ENCODE results near the gene RAET1L.
"Not testable (repeated sequence)": the region's sequence is repeated elsewhere in the genome, so short reads cannot be mapped to it uniquely, and the experiment has no call there.

Gene RAET1L

DNA sequence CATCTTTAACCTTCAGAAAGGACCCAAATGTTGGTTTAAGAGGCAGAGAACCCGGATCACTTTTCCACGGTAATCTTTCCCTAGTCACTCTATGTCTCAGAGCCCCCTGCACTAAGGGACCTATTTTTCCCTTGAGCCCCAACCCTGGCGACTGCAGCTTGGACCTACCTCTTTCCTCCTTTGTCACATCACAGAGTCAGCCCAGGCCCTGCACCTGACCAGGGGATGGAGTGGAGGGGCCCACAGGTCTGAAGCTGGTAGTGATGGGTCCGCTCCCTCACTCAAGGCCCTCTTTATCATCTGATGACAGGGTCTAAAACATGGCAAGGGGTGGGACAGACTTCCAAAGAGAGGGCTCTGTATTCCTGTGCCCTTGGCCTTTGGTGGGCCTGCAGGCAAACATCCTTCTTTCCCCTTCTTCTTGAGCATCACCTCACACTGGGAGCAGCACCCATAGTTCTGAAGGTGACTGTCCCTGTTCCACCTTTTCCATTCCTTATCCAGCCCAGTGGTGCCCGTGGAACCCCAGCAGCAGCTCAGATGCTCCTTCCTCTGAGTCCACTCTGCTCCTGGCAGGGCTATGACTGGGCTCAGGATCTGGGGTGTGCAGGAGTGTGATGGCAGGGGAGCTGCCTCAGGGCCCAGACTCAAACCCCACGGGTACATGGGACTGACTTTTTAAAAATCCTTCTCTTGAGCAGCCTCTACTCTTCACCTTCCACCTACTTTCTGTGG is 6.3 kb downstream of the RAET1L start:
- in situ Hi-C loops (cut with MboI; ENCODE audit: low sequenced_read_pairs), result no loop called here

- in situ Hi-C loops (cut with MboI; ENCODE audit: low sequenced_read_pairs), result not testable (repeated sequence)
Measured at GRCh38 chr6:150017186-150017521, 8.2 kb downstream of the RAET1L start.

GRCh38 chr6:150016324-150017185 is 8.8 kb downstream of the RAET1L start:
- in situ Hi-C loops (cut with MboI; ENCODE audit: low sequenced_read_pairs), result no loop called here

GRCh38 chr6:150015281-150016001 is 9.9 kb downstream of the RAET1L start:
- in situ Hi-C loops (cut with MboI; ENCODE audit: low sequenced_read_pairs), result not testable (repeated sequence)

DNA sequence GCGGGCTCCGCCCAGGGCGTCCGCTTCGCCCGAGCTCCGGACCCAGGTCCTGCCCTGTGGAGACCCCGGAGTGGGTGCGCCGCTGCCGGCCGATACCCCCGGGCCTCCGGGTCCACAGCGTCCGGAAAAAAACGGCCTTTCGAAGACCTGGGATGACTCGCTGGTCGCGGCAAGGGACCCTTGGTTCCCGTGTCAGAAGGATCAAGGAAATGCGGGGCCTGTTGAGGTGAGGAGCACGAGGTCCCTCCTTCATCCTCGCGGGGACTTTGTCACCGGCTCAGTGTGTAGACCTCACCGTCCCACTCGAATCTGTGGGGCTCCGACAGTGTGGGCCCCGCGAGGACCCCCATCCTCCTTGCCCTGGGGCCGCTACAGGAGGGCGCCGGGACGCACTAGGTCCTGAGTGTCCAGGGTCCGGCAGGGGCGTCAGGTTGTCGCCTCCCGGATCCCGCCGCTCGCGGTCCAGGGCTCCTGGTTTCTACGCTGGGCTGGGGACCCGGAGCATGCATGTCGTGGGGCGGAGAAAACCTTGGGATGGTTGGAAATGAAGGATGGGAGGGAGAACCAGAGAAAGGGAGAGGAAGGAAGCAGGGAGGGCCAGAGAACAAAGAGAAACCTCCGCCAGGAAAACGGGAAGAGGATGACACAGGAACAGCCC is 10.6 kb downstream of the RAET1L start:
- in situ Hi-C loops (cut with MboI; ENCODE audit: low sequenced_read_pairs), result not testable (repeated sequence)

GRCh38 chr6:150013785-150014622 is 11.3 kb downstream of the RAET1L start:
- in situ Hi-C loops (cut with MboI; ENCODE audit: low sequenced_read_pairs), result not testable (repeated sequence)

DNA sequence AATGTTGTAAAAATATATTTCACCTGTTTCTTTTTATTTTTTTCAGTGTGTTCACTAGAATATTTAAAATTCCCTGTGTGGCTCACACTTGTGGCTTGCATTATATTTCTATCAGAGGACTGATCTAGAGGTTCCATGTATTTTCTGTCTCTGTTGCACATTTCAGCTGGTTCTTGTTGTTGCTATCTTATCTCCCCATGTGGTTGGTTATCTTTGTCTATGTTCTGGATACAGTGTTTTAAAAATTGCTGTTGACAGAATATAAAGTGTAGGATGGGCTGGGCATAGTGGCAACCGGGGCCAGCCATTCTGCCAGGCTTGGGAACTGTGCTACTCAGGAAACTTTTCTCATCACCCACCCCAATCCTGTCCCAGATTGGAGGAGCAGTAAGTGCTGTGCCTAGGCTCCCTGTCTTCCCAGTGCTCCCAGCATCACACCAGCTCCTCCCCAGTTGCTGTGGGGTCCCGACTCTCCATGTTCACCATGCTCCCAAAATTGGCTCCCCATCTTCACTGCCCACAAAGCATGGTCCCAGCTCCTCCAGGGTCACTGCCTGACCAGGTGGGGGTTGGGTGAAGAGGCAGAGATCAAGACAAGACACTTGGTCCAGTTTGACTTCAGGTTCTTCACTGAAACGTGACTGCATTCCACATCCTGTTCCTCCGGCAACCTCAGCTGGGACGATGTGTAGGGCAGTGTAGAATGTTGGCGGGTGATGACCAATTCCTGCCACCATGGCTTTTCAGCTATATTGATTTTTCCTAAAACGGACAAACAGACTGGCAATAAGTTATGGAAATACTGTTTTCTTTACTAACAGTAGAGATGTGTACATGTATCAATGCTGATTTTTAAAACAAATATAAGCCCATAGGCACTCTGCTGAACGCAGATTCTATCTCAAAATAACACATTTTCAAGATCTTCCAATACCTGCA is 12.2 kb downstream of the RAET1L start:
- in situ Hi-C loops (cut with MboI; ENCODE audit: low sequenced_read_pairs), result not testable (repeated sequence)

DNA sequence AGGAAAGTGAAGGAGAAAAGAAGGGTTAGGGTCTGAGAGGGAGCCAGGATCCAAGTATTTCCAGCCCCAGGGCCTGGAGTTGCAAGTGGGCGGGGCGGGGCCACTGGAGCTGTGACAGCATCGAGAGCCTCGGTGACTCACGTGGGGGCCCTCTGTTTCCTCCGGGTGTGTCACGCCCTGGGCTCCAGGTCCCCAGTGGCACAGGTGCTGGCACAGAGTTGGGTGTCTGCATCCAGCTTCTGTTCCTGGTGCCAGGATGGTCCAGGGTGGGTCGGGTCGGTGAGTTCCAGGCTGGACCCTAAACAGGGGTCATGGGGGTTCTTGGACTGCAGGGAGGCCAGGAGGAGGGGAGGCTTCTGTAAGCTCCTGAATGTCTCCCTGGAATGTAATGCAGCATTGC is 16.7 kb downstream of the RAET1L start:
- in situ Hi-C loops (cut with MboI; ENCODE audit: low sequenced_read_pairs), result no loop called here

GRCh38 chr6:150006961-150007464 is 18.3 kb downstream of the RAET1L start:
- in situ Hi-C loops (cut with MboI; ENCODE audit: low sequenced_read_pairs), result no loop called here

- in situ Hi-C loops (cut with MboI; ENCODE audit: low sequenced_read_pairs), result no loop called here
Measured at GRCh38 chr6:150005761-150006651, 19.3 kb downstream of the RAET1L start.

DNA sequence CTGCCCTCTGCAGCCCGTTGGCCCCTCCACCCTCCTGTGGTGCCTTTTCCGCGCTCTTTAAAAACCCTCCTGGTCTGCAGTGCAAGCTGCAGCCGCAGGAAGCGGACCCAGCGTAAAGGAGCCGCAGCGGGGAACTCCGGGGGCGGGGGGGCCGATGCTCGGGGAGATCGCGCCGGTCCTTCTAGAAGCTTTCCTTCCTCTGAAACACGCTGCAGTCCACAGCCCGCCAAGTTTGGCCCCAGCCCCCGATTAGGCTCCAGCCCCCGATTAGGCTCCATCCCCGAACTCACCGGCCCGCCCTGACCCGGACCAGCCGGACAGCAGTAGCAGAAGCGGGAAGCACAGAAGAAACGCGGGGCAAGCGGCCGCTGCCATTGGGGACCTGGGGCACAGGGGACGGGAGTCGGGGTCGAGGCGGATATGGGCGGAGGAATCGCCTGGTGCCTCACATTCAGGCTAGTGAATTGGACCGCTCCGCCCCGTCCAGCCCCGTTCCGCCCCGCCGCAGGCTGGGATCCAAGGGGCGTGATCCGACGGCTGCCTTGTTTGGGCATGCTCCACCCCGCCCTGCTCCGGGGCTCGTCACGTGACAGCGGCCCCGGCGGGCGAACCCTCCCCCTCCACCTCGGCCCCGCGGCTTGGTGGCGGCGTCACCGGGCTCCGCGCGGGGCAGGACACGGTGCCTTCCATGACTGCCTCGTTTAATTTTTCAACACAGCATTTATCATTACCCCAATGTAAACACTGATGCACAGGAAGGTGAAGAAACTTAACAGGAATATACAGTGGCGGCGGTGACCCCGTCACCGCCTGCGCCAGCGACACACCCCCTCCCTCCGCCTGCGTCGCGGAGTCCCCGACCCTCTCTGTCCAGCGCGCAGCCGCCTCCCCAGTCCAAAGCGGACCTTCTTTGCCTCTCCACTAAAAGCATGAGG is 20.3 kb downstream of the RAET1L start:
- in situ Hi-C loops (cut with MboI; ENCODE audit: low sequenced_read_pairs), result no loop called here

DNA sequence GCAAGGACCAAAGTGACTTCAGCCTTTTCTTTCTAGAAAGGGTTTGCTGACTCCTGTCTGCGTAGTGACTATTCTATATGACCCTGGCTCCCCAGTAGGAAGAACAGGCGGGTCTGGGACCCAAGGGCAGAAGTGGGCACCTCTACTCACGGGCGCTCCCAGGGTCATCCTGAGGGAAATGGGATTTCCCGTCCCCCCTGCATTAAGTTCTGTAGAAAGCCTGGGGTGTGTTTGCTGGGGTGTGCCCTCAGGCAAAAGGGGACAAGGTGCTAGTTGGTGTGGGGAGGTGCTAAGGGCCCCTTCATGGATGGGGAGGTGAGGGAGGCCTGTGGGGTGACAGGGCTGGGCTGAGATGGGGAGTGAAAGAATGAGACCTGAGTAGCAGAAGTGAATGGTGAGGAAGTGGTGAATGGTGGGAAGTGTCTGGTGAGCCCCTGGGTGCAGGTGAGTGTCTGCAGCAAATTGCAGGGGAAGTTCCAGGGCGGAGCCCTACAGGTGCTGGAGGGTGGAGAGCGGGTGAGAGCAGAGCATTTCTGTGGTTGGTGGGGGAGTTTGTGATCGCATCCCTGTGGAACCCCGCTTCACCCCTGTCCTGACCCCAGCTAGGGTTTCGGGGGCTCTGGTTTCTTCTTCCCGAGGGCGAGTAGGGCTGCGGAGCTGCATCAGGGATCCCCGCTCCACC is 21.1 kb downstream of the RAET1L start:
- in situ Hi-C loops (cut with MboI; ENCODE audit: low sequenced_read_pairs), result no loop called here

DNA sequence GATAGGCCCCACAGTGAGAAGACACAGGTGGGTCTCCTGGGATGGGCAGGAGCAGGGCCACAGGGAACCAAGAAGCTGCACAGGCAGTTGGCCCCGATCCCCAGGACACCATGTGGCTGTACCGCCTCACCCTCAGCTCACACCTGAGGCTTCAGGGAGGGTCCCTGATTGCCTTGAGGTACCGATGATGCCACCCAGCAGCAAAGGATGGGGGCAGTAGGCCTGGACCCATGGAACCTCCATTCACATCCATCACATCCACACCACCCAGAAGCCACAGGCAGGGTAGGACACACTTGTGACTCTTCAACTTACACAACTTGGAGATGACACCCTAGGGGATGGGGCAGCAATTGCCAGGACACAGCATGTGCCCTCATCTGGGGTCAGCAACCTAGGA is 21.7 kb downstream of the RAET1L start:
- in situ Hi-C loops (cut with MboI; ENCODE audit: low sequenced_read_pairs), result not testable (repeated sequence)

- in situ Hi-C loops (cut with MboI; ENCODE audit: low sequenced_read_pairs), result no loop called here
Measured at GRCh38 chr6:150002710-150003109, 22.6 kb downstream of the RAET1L start.

- in situ Hi-C loops (cut with MboI; ENCODE audit: low sequenced_read_pairs), result no loop called here
Measured at GRCh38 chr6:150001295-150002008, 23.9 kb downstream of the RAET1L start.

GRCh38 chr6:149999636-150000035 is 25.7 kb downstream of the RAET1L start:
- in situ Hi-C loops (cut with MboI; ENCODE audit: low sequenced_read_pairs), result no loop called here

Data from HL-60/S4 treated with retinoic acid at 250 ng/mL for 4 days and 3 days (cell line).